Duodenal mucosa (tissue), 2 donors: ENCODE results near the gene DRD1.
"Not testable (repeated sequence)": the region's sequence is repeated elsewhere in the genome, so short reads cannot be mapped to it uniquely, and the experiment has no call there.

Experiments used
- H3K27ac ChIP-seq: one replicate; pipeline ENCODE4 v1.7.0; 2013; ENCODE audit warnings: low read depth, low read length
- H3K27me3 ChIP-seq, 2 donors: one replicate each; pipeline ENCODE4 v1.7.0; 2013; ENCODE audit warnings: low read length in 2 of 2, control low read depth in 1 of 2; ENCODE audit not compliant: insufficient read depth in 2 of 2, control insufficient read depth in 1 of 2
- H3K36me3 ChIP-seq, 2 donors: one replicate each; pipeline ENCODE4 v1.7.0; 2013; ENCODE audit warnings: low read length in 2 of 2, control low read depth in 1 of 2; ENCODE audit not compliant: insufficient read depth in 2 of 2, control insufficient read depth in 1 of 2
- H3K4me1 ChIP-seq, 2 donors: one replicate each; pipeline ENCODE4 v1.7.0; 2013; ENCODE audit warnings: low read length in 2 of 2, control low read depth in 1 of 2; ENCODE audit not compliant: insufficient read depth in 2 of 2, control insufficient read depth in 1 of 2
- H3K4me3 ChIP-seq, 2 donors: one replicate each; pipeline ENCODE4 v1.7.0; 2013; ENCODE audit warnings: low read length in 2 of 2, low read depth in 1 of 2
- H3K9ac ChIP-seq, 2 donors: one replicate each; pipeline ENCODE4 v1.7.0; 2013; ENCODE audit warnings: low read length in 2 of 2, low read depth in 1 of 2
- H3K9me3 ChIP-seq, 2 donors: one replicate each; pipeline ENCODE4 v1.7.0; 2013; ENCODE audit warnings: low read length in 2 of 2, control low read depth in 1 of 2; ENCODE audit not compliant: control insufficient read depth in 1 of 2

DRD1 gene

DNA sequence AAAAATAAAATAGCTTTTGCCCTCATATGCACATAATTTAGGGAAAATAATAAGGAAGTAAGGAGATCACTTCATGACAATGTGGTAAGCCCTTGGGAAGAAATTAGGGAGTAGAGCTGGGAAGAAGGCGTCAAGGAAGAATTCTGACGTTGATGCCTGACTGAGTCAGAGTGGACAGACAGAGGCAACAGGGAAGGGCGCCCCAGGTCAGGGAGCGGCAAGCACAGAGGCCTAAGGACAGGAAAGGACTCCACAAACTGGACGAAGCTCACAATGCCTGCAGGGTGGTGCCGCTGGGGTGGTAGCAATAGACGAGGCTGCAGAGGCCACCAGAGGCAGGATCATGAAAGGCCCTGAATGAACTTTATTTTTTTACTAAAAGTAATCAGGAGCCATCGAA, 7.6 kb downstream of the DRD1 start:
- Histone ChIP-seq H3K4me3 (no peak overlapping the region), H3K36me3 (no peaks in the 10 kb centered on the region)

DNA sequence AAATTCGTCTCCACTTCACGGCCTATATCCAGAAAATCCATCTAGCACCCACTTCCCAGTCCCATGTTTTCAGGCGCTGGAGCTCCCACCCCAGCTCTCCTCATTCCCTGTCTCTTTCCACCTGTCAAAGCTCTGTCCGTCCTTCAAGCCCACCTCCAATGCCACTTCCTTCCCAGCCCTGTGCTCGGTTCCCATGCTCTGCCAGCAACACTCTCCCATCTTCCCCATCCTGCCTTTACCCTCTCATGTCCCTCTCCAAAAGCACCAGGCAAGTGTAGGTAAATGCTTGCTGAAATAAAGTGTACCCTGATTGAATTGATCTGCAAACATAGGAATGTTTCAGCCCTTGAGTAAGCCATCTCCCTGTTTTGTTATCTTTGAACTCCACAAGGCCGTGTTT, 9.2 kb downstream of the DRD1 start:
- Histone ChIP-seq H3K4me1 (no peaks in the 10 kb centered on the region), H3K36me3 (no peaks in the 10 kb centered on the region), H3K9ac (no peak overlapping the region), H3K9me3 (no peaks in the 10 kb centered on the region), H3K4me3 (no peak overlapping the region), H3K27me3 (no peaks in the 10 kb centered on the region), H3K27ac (no peak overlapping the region)

More for the DNA sequence above, 7.6 kb downstream of the DRD1 start:
- H3K27me3 ChIP-seq = no peaks in the 10 kb centered on the region
- H3K27ac ChIP-seq = no peak overlapping the region
- no peaks in the 10 kb centered on the region for H3K9me3 ChIP-seq
- no peak overlapping the region for H3K9ac ChIP-seq
- no peaks in the 10 kb centered on the region for H3K4me1 ChIP-seq

DNA sequence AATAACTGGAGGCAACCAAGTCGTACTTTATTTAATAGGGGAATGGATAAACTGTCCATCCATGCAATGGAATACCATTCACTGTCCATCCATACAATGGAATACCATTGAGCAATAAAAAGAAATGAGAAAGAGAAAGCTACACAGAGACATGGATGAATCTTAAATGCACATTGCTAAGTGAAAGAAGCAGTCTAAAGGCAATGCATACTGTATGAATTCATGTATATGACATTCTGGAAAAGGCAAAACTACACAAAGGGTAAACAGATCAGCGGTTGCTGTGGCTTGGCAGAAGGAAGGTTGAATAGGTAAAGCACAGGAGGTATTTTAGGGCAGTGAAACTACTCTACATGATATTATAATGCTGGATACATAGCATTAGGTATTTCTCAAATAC, 16.2 kb downstream of the DRD1 start:
- H3K9me3 ChIP-seq = no peaks in the 10 kb centered on the region
- H3K27ac ChIP-seq = no peak overlapping the region
- no peaks in the 10 kb centered on the region for H3K27me3 ChIP-seq
- H3K4me3 ChIP-seq = no peak overlapping the region
- no peaks in the 10 kb centered on the region for H3K36me3 ChIP-seq
- no peak overlapping the region for H3K9ac ChIP-seq
- H3K4me1 ChIP-seq = no peaks in the 10 kb centered on the region

DNA sequence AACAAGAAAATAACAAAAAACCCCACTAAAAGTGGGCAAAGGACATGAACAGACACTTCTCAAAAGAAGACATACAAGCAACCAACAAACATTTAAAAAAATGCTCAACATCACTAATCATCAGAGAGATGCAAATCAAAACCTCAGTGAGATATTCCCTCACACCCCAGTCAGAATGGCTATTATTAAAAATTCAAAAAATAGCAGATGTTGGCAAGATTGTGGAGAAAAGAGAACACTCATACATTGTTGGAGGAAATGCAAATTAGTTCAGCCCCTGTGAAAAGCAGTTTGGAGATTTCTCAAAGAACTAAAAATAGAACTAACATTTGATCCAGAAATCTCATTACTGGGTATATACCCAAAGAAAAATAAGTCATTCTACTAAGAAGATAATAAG, 19.4 kb downstream of the DRD1 start:
- H3K4me1 ChIP-seq, H3K27me3 ChIP-seq, H3K9me3 ChIP-seq, H3K27ac ChIP-seq, H3K36me3 ChIP-seq, H3K9ac ChIP-seq, H3K4me3 ChIP-seq: not testable (repeated sequence)

DNA sequence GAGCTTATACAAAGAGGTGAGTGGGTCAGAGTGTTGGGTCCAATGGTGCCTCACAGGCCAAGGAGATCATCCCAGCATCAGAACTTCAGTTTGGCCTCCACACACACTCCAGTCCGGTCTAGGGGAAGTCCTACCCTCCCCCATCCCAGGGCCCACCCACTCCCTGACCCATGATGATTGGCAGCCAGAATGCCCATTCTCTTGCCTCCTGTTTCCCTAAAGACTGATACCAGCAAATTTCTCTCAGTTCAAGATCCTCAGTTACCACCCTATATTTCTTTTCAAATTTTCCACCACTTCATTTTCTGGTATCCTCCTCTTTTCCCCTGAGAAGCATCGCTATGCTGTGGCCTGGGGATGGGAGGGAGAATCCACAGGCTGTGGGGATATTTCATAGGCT, 21.9 kb downstream of the DRD1 start:
- H3K9me3 ChIP-seq = no peaks in the 10 kb centered on the region
- no peak overlapping the region for H3K27ac ChIP-seq

DNA sequence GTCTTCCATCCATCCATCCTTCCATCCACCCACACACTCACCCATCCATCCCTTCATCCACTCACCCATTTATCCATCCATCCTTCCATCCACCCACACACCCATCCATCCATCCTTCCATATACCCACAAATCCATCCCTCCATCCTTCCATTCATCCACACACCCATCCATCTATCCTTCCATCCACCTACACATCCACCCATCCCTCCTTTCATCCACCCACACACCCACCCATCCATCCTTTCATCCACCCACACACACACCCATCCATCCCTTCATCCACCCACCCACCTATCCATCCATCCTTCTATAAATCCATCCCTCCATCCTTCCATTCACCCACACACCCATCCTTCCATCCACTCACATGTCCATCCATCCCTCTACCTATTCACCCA, 23.6 kb downstream of the DRD1 start:
- Histone ChIP-seq H3K4me3 (no peak overlapping the region), H3K27ac (no peak overlapping the region), H3K9ac (no peak overlapping the region), H3K36me3 (no peaks in the 10 kb centered on the region), H3K4me1 (no peaks in the 10 kb centered on the region), H3K9me3 (peaks cover 0 to under 1% of the 10 kb centered on the region in 2 donors), H3K27me3 (peaks cover 0 to 3% of the 10 kb centered on the region in 2 donors)

More for the DNA sequence above, 21.9 kb downstream of the DRD1 start:
- H3K36me3 ChIP-seq = no peaks in the 10 kb centered on the region
- peaks cover 0 to 3% of the 10 kb centered on the region in 2 donors for H3K27me3 ChIP-seq
- H3K9ac ChIP-seq = no peak overlapping the region
- H3K4me3 ChIP-seq = no peak overlapping the region
- no peaks in the 10 kb centered on the region for H3K4me1 ChIP-seq

DNA sequence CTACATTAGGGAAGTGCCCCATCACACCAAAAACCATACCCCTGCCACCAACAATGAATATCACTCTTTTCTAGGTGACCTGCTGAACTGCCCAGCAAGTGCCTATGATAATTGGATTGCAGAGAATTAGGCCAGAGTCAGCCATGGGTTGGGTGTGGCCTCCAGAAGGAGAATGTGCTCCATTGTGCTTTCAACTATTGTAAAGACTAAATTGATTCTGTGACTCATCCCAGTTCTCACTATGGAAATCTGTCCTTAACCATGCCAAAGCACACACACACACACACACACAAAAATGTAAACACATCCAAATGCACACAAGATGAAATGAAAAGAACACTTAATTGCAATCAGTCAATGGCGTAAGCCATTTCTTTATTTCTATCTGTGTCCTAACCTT, 25.7 kb downstream of the DRD1 start:
- Histone ChIP-seq H3K36me3 (no peaks in the 10 kb centered on the region), H3K27me3 (peaks cover 0 to 3% of the 10 kb centered on the region in 2 donors), H3K4me3 (no peak overlapping the region), H3K27ac (no peak overlapping the region), H3K4me1 (no peaks in the 10 kb centered on the region), H3K9me3 (peaks cover 2 to 3% of the 10 kb centered on the region in 2 donors), H3K9ac (no peak overlapping the region)

DNA sequence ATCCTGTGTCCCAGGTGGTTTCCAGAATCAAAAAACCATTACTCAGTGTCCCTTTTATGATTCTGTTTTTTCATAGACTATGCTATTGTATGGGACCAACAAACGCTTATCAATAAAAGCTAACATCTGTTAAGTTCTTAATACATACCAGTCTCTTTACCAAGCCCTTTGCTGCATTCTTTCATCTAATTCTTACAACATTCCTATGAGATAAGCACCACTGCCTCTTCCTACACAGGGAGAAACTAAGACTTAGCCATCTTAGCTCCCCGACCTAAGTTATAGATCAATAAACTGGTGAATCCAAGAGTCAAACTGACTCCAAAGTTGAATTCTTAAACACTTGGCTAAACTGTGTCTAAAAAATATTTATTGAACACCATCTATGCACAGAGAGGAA, 26.6 kb downstream of the DRD1 start:
- H3K4me1 ChIP-seq = no peaks in the 10 kb centered on the region
- peaks cover 2 to 3% of the 10 kb centered on the region in 2 donors for H3K9me3 ChIP-seq
- H3K27ac ChIP-seq = no peak overlapping the region

DNA sequence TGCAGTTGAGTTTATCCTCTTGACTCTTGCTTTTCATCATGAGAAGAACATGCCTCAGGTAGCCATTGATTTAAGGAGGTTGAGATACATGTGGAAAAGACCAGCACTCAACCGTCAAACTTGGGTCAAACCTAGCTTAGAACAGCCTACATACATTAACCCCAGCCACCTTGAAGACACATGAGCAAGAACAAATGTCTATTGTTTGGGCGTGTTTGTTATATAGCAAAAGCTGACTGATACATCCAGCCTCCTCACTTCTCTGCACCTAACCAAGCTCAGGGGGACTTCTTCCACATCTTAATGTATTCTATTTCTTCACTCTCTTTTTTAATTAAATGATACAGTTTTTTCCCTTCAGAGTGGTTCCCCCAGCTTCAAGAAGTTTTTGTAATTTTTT, 28.7 kb downstream of the DRD1 start:
- Histone ChIP-seq H3K27ac (no peak overlapping the region), H3K9me3 (peaks cover 2 to 3% of the 10 kb centered on the region in 2 donors), H3K4me1 (no peaks in the 10 kb centered on the region), H3K27me3 (peaks cover 0 to 3% of the 10 kb centered on the region in 2 donors), H3K4me3 (no peak overlapping the region), H3K36me3 (no peaks in the 10 kb centered on the region), H3K9ac (no peak overlapping the region)

More for the DNA sequence above, 26.6 kb downstream of the DRD1 start:
- no peaks in the 10 kb centered on the region for H3K36me3 ChIP-seq
- H3K4me3 ChIP-seq = no peak overlapping the region
- H3K27me3 ChIP-seq = peaks cover 0 to 3% of the 10 kb centered on the region in 2 donors
- H3K9ac ChIP-seq = no peak overlapping the region

DNA sequence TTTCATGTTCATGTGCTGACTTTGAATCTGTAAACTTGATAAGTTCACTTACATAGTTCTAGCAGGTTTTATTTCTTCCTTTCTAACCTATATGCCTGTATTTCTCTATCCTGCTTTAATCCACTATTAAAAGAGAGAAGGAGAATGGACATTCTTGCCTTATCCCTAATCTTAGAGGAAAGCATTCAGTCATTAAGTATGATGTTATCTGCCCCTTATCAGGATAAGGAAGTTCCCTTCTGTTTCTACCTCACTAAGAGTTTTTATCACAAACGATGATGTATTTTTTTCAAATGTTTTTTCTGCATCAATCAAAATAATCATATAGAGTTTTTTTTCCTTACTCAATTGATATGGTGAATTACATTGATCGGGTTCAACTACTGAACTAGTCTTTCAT, 33.1 kb downstream of the DRD1 start:
- Histone ChIP-seq H3K4me1 (no peaks in the 10 kb centered on the region), H3K27me3 (no peaks in the 10 kb centered on the region), H3K4me3 (no peak overlapping the region), H3K36me3 (no peaks in the 10 kb centered on the region), H3K27ac (no peak overlapping the region), H3K9ac (no peak overlapping the region), H3K9me3 (peaks cover 2 to 3% of the 10 kb centered on the region in 2 donors)

DNA sequence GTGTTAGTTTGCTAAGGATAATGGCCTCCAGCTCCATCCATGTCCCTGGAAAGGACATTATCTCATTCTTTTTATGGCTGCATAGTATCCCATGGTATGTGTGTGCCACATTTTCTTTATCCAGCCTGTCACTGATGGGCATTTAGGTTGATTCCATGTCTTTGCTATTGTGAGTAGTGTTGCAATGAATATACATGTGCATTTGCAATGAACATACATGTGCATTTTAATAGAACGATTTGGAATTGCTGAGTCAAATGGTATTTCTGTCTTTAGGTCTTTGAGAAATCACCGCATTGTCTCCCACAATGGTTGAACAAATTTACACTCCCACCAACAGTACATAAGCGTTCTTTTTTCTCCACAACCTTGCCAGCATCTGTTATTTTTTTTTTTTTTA, 37.7 kb downstream of the DRD1 start:
- Histone ChIP-seq H3K27ac (no peak overlapping the region), H3K27me3 (no peaks in the 10 kb centered on the region), H3K9ac (no peak overlapping the region), H3K4me3 (no peak overlapping the region), H3K36me3 (no peaks in the 10 kb centered on the region), H3K9me3 (no peaks in the 10 kb centered on the region), H3K4me1 (no peaks in the 10 kb centered on the region)
